Right lobe of liver (tissue), 6 donors: ENCODE results near the gene WDR45B. TPM values are rescaled to one million over a fixed set of nuclear protein-coding genes. Genes with fewer than 3 reads are reported as not detected.
"Not testable (repeated sequence)": the region's sequence is repeated elsewhere in the genome, so short reads cannot be mapped to it uniquely, and the experiment has no call there.

Source experiments
- ATAC-seq, 4 donors: fragments of 200-7000 bp; cut with Tn5 transposase; one replicate each; pipeline ENCODE4 v1.9.1; 2020; ENCODE audit warnings: mild to moderate bottlenecking in 4 of 4, moderate library complexity in 4 of 4
- DNase-seq, 3 donors: peaks; one replicate each; pipeline ENCODE4 v3.0.0-alpha.2; 2020
- H3K27ac ChIP-seq, 3 donors: fragments of 200-600 bp; one replicate each; pipeline ENCODE4 v1.8.0; 2022
- H3K27me3 ChIP-seq, 2 donors: fragments of 200-600 bp; one replicate each; pipeline ENCODE4 v1.8.0; 2022
- H3K36me3 ChIP-seq, 4 donors: fragments of 200-600 bp; sonication (generic) in 1 of 4; one replicate each; pipeline versions ENCODE4 v1.5.1 to v1.8.0; 2017 to 2022; ENCODE audit warnings: control low read depth in 1 of 4
- H3K4me1 ChIP-seq, 4 donors: fragments of 200-600 bp; sonication (generic) in 1 of 4; one replicate each; pipeline versions ENCODE4 v1.5.1 to v1.8.0; 2017 to 2022; ENCODE audit warnings: control low read depth in 1 of 4
- H3K4me3 ChIP-seq, 3 donors: fragments of 200-600 bp; one replicate each; pipeline ENCODE4 v1.8.0; 2022
- H3K9me3 ChIP-seq, 4 donors: fragments of 200-600 bp; sonication (generic) in 1 of 4; one replicate each; pipeline versions ENCODE4 v1.5.1 to v1.8.0; 2017 to 2022; ENCODE audit warnings: control low read depth in 1 of 4
- POLR2A ChIP-seq: fragments of 450-650 bp; IDR thresholded peaks from one replicate; pipeline ENCODE4 v1.6.1; 2017; ENCODE audit warnings: antibody characterized with exemption, mild to moderate bottlenecking
- WGBS: methylation state at CpG from one replicate; pipeline ENCODE4 v1.1.6; 2018; ENCODE audit warnings: low coverage, low lambda C conversion rate; ENCODE audit not compliant: insufficient coverage; ENCODE audit errors: missing lambda C conversion rate; 5-methylcytosine and 5-hydroxymethylcytosine counted together
- intact Hi-C, 2 donors: fragments of 100-400 bp; cut with DNase I; formaldehyde crosslinking; loops; one replicate each; pipeline versions ENCODE4 v1.11.2 to v1.14.1; 2022
- total RNA-seq, 6 experiments: library from RNA; depleted of rRNA in 2 of 6; stranded (reverse); fragments of >200 nt in 2 of 6; fragmentation: NEBNext Ultra II Directional in 3 of 6; extraction: Animal tissue kit (Norgen Biotek cat#: 25700) in 3 of 6; gene quantifications; one replicate each; pipeline versions ENCODE4 v1.1.0 to v1.2.4, GENCODE V29; 2016 to 2023
- TF ChIP-seq, protein P1 (sequence below), 4 donors: fragments of 200-600 bp in 3 of 4; fragments of 450-650 bp in 1 of 4; IDR thresholded peaks; one replicate each; pipeline versions ENCODE4 v1.5.1 to v1.8.0; 2016 to 2022; ENCODE audit warnings: antibody characterized with exemption in 4 of 4, mild to moderate bottlenecking in 2 of 4
- donor health status: DM: no; HTN: yes; CAD: no.
- donor health status: DM: no; HTN: no; CAD: no.
- donor health status: DM: no; HTN: no; CAD: no.
- donor health status: DM: no; HTN: yes; CAD: no.
- donor health status: DM: no; HTN: yes; CAD: no.

The WDR45B gene
- total RNA-seq, 6 experiments from 2014 or later: 27.7 to 40.7 (median 31.6) TPM

DNA sequence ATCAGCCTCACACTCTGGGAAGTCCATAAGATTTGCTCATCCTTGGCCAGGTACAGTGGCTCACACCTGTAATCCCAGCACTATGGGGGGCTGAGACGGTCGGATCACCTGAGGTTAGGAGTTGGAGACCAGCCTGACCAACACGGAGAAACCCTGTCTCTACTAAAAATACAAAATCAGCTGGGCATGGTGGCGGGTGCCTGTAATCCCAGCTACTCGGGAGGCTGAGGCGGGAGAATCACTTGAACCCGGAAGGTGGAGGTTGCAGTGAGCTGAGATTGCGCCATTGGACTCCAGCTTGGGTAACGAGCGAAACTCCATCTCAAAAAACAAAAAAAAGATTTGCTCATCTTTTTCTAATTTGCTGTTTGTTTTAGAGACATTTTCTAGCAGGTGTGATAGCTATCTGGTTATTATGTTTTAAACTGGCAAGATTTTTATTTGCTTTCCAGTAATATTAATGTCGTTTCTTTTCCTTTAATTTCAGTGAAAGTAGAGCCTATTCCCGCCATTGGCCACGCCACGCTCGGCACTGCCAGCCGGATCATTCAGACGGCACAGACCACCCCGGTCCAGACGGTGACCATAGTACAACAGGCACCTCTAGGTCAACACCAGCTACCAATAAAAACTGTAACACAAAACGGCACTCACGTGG is 61.5 kb downstream of the WDR45B start:
- no peak for TF ChIP-seq POLR2A
- TF ChIP-seq, protein P1, sequence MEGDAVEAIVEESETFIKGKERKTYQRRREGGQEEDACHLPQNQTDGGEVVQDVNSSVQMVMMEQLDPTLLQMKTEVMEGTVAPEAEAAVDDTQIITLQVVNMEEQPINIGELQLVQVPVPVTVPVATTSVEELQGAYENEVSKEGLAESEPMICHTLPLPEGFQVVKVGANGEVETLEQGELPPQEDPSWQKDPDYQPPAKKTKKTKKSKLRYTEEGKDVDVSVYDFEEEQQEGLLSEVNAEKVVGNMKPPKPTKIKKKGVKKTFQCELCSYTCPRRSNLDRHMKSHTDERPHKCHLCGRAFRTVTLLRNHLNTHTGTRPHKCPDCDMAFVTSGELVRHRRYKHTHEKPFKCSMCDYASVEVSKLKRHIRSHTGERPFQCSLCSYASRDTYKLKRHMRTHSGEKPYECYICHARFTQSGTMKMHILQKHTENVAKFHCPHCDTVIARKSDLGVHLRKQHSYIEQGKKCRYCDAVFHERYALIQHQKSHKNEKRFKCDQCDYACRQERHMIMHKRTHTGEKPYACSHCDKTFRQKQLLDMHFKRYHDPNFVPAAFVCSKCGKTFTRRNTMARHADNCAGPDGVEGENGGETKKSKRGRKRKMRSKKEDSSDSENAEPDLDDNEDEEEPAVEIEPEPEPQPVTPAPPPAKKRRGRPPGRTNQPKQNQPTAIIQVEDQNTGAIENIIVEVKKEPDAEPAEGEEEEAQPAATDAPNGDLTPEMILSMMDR (IDR thresholded peaks at IDR 0.05): no peak
- no peak for ATAC-seq
- 81% methylated on average over 14 of the region's 21 CpGs for WGBS
- H3K4me3 ChIP-seq: no peak overlapping the region
- H3K9me3 ChIP-seq: no peaks in the 10 kb centered on the region
- no peak overlapping the region for H3K27ac ChIP-seq
- no peaks in the 10 kb centered on the region for H3K4me1 ChIP-seq
- no peaks in the 10 kb centered on the region for H3K27me3 ChIP-seq
- peaks cover 0 to 48% (median 7%) of the 10 kb centered on the region in 4 donors for H3K36me3 ChIP-seq
- intact Hi-C loops: no loop called here
- no peak for DNase-seq

DNA sequence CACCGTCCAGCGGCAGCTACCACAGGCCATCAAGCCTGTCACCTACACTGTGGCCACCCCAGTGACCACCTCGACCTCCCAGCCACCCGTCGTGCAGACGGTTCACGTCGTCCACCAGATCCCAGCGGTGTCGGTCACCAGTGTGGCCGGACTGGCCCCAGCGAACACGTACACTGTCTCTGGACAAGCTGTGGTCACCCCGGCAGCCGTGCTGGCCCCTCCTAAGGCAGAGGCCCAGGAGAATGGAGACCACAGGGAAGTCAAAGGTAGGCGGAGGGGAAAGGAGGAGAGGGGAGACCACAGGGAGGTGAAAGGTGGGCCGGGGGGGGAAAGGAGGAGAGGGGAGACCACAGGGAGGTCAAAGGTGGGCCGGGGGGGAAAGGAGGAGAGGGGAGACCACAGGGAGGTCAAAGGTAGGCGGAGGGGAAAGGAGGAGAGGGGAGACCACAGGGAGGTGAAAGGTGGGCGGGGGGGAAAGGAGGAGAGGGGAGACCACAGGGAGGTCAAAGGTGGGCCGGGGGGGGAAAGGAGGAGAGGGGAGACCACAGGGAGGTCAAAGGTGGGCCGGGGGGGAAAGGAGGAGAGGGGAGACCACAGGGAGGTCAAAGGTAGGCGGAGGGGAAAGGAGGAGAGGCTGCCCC is 62.2 kb downstream of the WDR45B start:
- H3K27me3 ChIP-seq, H3K27ac ChIP-seq, H3K9me3 ChIP-seq, intact Hi-C loops, H3K4me1 ChIP-seq, ATAC-seq, H3K4me3 ChIP-seq: not testable (repeated sequence)
- WGBS: 91% methylated on average over 20 of the region's 23 CpGs
- peaks cover 0 to 48% (median 7%) of the 10 kb centered on the region in 4 donors for H3K36me3 ChIP-seq
- peak in 2 of 3 donors; percentile 58 to 76 for DNase-seq

DNA sequence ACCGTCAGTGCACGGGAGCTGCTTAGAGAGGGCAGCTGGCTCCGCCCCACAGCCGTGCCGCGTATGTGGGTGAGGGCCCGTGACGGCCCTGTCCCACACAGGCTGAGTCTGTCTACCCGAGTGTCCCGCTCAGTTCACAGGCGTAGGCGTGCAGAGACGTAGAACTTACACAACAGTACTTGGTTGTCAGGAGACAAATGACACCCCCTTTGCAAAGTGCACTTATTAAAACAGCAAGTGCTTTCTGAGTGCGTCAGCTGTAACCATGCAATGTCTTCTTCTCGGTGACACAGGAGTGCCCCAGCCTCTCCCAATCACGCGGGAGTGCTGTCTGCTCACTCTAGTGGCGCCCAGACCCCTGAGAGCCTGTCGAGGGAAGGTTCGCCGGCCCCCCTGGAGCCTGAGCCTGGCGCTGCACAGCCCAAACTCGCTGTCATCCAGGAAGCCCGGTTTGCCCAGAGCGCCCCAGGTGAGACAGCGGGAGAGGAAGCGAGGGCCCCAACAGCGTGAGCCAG is 64.5 kb downstream of the WDR45B start:
- H3K36me3 ChIP-seq: peaks cover 0 to 50% (median 7%) of the 10 kb centered on the region in 4 donors
- ATAC-seq (peak in 2 of 4 donors; percentile 18 to 39), DNase-seq (peak in 1 of 3 donors; percentile 50)

DNA sequence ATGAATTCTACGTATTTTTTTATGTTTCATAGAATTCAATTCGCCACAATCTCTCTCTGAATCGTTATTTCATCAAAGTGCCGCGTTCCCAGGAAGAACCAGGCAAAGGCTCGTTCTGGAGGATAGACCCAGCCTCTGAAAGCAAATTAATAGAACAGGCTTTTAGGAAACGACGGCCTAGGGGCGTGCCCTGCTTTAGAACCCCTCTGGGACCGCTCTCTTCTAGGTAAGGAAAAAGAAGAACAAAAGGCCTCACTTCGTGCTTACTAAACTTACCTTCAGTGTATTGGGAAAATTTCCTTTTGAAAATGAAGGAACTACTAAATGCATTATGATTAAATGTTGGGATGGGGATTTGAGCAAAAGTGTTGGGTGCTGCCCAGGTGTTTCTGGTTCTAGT is 65.5 kb downstream of the WDR45B start:
- no peak overlapping the region for H3K27ac ChIP-seq
- no peaks in the 10 kb centered on the region for H3K9me3 ChIP-seq
- no peak for ATAC-seq
- H3K36me3 ChIP-seq: peaks cover 0 to 49% (median 7%) of the 10 kb centered on the region in 4 donors
- no peaks in the 10 kb centered on the region for H3K27me3 ChIP-seq
- peaks cover 0 to 4% (median under 1%) of the 10 kb centered on the region in 4 donors for H3K4me1 ChIP-seq
- intact Hi-C loops: no loop called here
- WGBS: 91% methylated on average over 11 of the region's 11 CpGs
- TF ChIP-seq POLR2A: no peak
- TF ChIP-seq, protein P1 (IDR thresholded peaks at IDR 0.05): no peak
- no peak for DNase-seq
- no peak overlapping the region for H3K4me3 ChIP-seq

More for the DNA sequence above, 64.5 kb downstream of the WDR45B start:
- intact Hi-C loops: no loop called here
- Histone ChIP-seq H3K27me3 (no peaks in the 10 kb centered on the region), H3K9me3 (no peaks in the 10 kb centered on the region), H3K27ac (no peak overlapping the region), H3K4me3 (no peak overlapping the region), H3K4me1 (no peaks in the 10 kb centered on the region)
- 90% methylated on average over 17 of the region's 28 CpGs for WGBS
- TF ChIP-seq, protein P1 (IDR thresholded peaks at IDR 0.05): no peak
- TF ChIP-seq POLR2A: no peak

DNA sequence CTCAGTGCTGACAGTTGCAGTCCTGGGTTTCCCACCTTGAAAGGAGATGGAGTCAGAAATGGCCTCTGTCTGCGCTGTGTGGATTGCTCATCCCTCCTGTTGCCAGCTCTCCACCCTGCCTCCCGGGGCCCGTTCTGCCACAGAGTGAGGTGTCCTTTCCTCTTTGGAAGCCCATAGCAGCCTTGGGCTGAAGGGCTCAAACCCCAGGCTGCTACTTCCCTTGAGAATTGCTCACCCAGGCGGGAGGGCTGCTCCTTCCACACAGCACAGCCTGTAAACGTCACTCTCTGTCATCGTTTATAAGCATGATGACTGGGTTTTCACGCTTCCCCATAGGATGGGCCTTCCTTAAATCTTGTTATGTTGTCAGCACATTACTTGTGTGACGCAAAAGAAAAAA is 66.0 kb downstream of the WDR45B start:
- 85% methylated on average over 3 of the region's 8 CpGs for WGBS
- Histone ChIP-seq H3K27ac (no peak overlapping the region), H3K9me3 (no peaks in the 10 kb centered on the region), H3K36me3 (peaks cover 0 to 44% (median 7%) of the 10 kb centered on the region in 4 donors), H3K4me3 (no peak overlapping the region), H3K4me1 (peaks cover 0 to 9% (median 2%) of the 10 kb centered on the region in 4 donors), H3K27me3 (no peaks in the 10 kb centered on the region)
- intact Hi-C loops: no loop called here
- no peak for TF ChIP-seq POLR2A
- TF ChIP-seq, protein P1 (IDR thresholded peaks at IDR 0.05): no peak
- DNase-seq: peak in 1 of 3 donors; percentile 11
- ATAC-seq: no peak

DNA sequence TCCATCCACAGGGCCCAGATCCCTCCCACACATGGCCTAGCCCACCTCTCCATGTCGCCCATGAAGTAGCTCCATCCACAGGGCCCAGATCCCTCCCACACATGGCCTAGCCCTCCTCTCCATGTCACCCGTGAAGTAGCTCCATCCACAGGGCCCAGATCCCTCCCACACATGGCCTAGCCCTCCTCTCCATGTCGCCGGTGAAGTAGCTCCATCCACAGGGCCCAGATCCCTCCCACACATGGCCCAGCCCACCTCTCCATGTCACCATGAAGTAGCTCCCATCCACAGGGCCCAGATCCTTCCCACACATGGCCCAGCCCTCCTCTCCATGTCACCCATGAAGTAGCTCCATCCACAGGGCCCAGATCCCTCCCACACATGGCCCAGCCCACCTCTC is 68.3 kb downstream of the WDR45B start:
- DNase-seq, H3K27me3 ChIP-seq, intact Hi-C loops, H3K4me3 ChIP-seq, H3K9me3 ChIP-seq, ATAC-seq, H3K27ac ChIP-seq, H3K4me1 ChIP-seq: not testable (repeated sequence)
- peaks cover 0 to 30% (median 6%) of the 10 kb centered on the region in 4 donors for H3K36me3 ChIP-seq
- WGBS: 85% methylated on average over 3 of the region's 4 CpGs
